ENCODE results near the gene CUTA. TPM values are rescaled to one million over a fixed set of nuclear protein-coding genes. Genes with fewer than 3 reads are reported as not detected.
"Not testable (repeated sequence)": the region's sequence is repeated elsewhere in the genome, so short reads cannot be mapped to it uniquely, and the experiment has no call there.

Gene CUTA
- total RNA-seq, 1 donor from 2014 or later, result 120 TPM

GRCh38 chr6:33413241-33414120 is 4.4 kb downstream of the CUTA start:
- no peak overlapping the region for H3K27ac Mint-ChIP-seq
- peak overlapping the region; percentile 0 for H3K4me3 Mint-ChIP-seq
- H3K4me1 Mint-ChIP-seq, result peaks cover 53% of the 10 kb centered on the region

GRCh38 chr6:33412140-33413009 is 5.5 kb downstream of the CUTA start:
- no peak for DNase-seq
- Mint-ChIP-seq H3K36me3 (ENCODE audit: low read depth) (peaks cover 42% of the 10 kb centered on the region), H3K9me3 (no peaks in the 10 kb centered on the region), H3K4me3 (peak overlapping the region; percentile 65), H3K27ac (peak overlapping the region; percentile 63), H3K27me3 (no peaks in the 10 kb centered on the region), H3K4me1 (peaks cover 51% of the 10 kb centered on the region)
- intact Hi-C loops (cut with micrococcal nuclease), result loop anchor here (10.0 kb wide), 2 partner anchors 138 to 1238 kb away; partner anchors contain the start of genes AGPAT1, B3GALT4, RNF5 and RPS18

More at GRCh38 chr6:33413241-33414120, 4.4 kb downstream of the CUTA start:
- Mint-ChIP-seq H3K27me3 (peaks cover 1% of the 10 kb centered on the region), H3K36me3 (ENCODE audit: low read depth) (peaks cover 42% of the 10 kb centered on the region), H3K9me3 (no peaks in the 10 kb centered on the region)
- intact Hi-C loops (cut with micrococcal nuclease), result loop anchor here (10.0 kb wide), 2 partner anchors 139 to 1239 kb away; partner anchors contain the start of genes AGPAT1, B3GALT4, RNF5 and RPS18
- no peak for DNase-seq

GRCh38 chr6:33411632-33412005 is 6.3 kb downstream of the CUTA start:
- Mint-ChIP-seq H3K27me3 (no peaks in the 10 kb centered on the region), H3K4me1 (peaks cover 46% of the 10 kb centered on the region), H3K27ac (peak overlapping the region; percentile 57), H3K36me3 (ENCODE audit: low read depth) (peaks cover 46% of the 10 kb centered on the region), H3K9me3 (no peaks in the 10 kb centered on the region), H3K4me3 (peak overlapping the region; percentile 76)
- intact Hi-C loops (cut with micrococcal nuclease), result loop anchor here (2.0 to 10.0 kb wide), 5 partner anchors 15 to 1237 kb away; partner anchors contain the start of genes AGPAT1, B3GALT4, RGL2 and RNF5
- no peak for DNase-seq

GRCh38 chr6:33410711-33411631 is 6.9 kb downstream of the CUTA start, which contains the start of gene PHF1:
Gene PHF1, plus strand, starts transcription at chr6:33411014. Its CDS starts 1,250 bp downstream, at chr6:33412264.
- H3K4me1 Mint-ChIP-seq, result peaks cover 43% of the 10 kb centered on the region
- H3K36me3 Mint-ChIP-seq (ENCODE audit: low read depth), result peaks cover 44% of the 10 kb centered on the region
- H3K9me3 Mint-ChIP-seq, result no peaks in the 10 kb centered on the region

GRCh38 chr6:33410050-33410710 is 7.7 kb downstream of the CUTA start:
- no peaks in the 10 kb centered on the region for H3K27me3 Mint-ChIP-seq
- peak; percentile 99 for DNase-seq
- intact Hi-C loops (cut with micrococcal nuclease), result loop anchor here (1.0 to 10.0 kb wide), 8 partner anchors 8 to 1235 kb away; partner anchors contain the start of genes AGPAT1, B3GALT4, CUTA and KIFC1
- peak overlapping the region; percentile 91 for H3K27ac Mint-ChIP-seq
- peaks cover 45% of the 10 kb centered on the region for H3K36me3 Mint-ChIP-seq (ENCODE audit: low read depth)
- H3K4me3 Mint-ChIP-seq, result peak overlapping the region; percentile 92
- H3K9me3 Mint-ChIP-seq, result no peaks in the 10 kb centered on the region
- H3K4me1 Mint-ChIP-seq, result peaks cover 40% of the 10 kb centered on the region

More at GRCh38 chr6:33410711-33411631, 6.9 kb downstream of the CUTA start, which contains the start of gene PHF1:
- Mint-ChIP-seq H3K4me3 (peak within 1 kb of the TSS; percentile 92), H3K27me3 (no peaks in the 10 kb centered on the region), H3K27ac (peak within 1 kb of the TSS; percentile 91)
- intact Hi-C loops (cut with micrococcal nuclease), result loop anchor here (1.0 to 10.0 kb wide), 8 partner anchors 7 to 1236 kb away; partner anchors contain the start of genes AGPAT1, B3GALT4, CUTA and KIFC1
- peak; percentile 91 for DNase-seq

- Mint-ChIP-seq H3K4me1 (peaks cover 33% of the 10 kb centered on the region), H3K36me3 (ENCODE audit: low read depth) (peaks cover 44% of the 10 kb centered on the region)
- intact Hi-C loops (cut with micrococcal nuclease), result no loop called here
Observed at GRCh38 chr6:33407132-33407718, 10.7 kb downstream of the CUTA start.

GRCh38 chr6:33406126-33406525 is 11.8 kb downstream of the CUTA start:
- intact Hi-C loops (cut with micrococcal nuclease), result no loop called here
- no peaks in the 10 kb centered on the region for H3K9me3 Mint-ChIP-seq
- DNase-seq, result no peak
- no peak overlapping the region for H3K4me3 Mint-ChIP-seq
- peaks cover 49% of the 10 kb centered on the region for H3K36me3 Mint-ChIP-seq (ENCODE audit: low read depth)
- H3K27me3 Mint-ChIP-seq, result no peaks in the 10 kb centered on the region
- no peak overlapping the region for H3K27ac Mint-ChIP-seq
- H3K4me1 Mint-ChIP-seq, result peaks cover 28% of the 10 kb centered on the region

More at GRCh38 chr6:33407132-33407718, 10.7 kb downstream of the CUTA start:
- no peak overlapping the region for H3K4me3 Mint-ChIP-seq
- no peak for DNase-seq
- no peaks in the 10 kb centered on the region for H3K9me3 Mint-ChIP-seq
- H3K27ac Mint-ChIP-seq, result no peak overlapping the region
- H3K27me3 Mint-ChIP-seq, result no peaks in the 10 kb centered on the region

- H3K4me1 Mint-ChIP-seq, result peaks cover 28% of the 10 kb centered on the region
Observed at GRCh38 chr6:33405386-33405940, 12.4 kb downstream of the CUTA start.

GRCh38 chr6:33404884-33405283 is 13.0 kb downstream of the CUTA start:
- peaks cover 27% of the 10 kb centered on the region for H3K4me1 Mint-ChIP-seq
- H3K4me3 Mint-ChIP-seq, result no peak overlapping the region
- no peaks in the 10 kb centered on the region for H3K27me3 Mint-ChIP-seq
- H3K27ac Mint-ChIP-seq, result no peak overlapping the region
- intact Hi-C loops (cut with micrococcal nuclease), result no loop called here
- DNase-seq, result no peak
- H3K36me3 Mint-ChIP-seq (ENCODE audit: low read depth), result peaks cover 54% of the 10 kb centered on the region
- no peaks in the 10 kb centered on the region for H3K9me3 Mint-ChIP-seq

More at GRCh38 chr6:33405386-33405940, 12.4 kb downstream of the CUTA start:
- intact Hi-C loops (cut with micrococcal nuclease), result no loop called here
- peaks cover 49% of the 10 kb centered on the region for H3K36me3 Mint-ChIP-seq (ENCODE audit: low read depth)
- peak overlapping the region; percentile 42 for H3K27ac Mint-ChIP-seq
- H3K4me3 Mint-ChIP-seq, result no peak overlapping the region
- no peaks in the 10 kb centered on the region for H3K27me3 Mint-ChIP-seq
- no peak for DNase-seq
- no peaks in the 10 kb centered on the region for H3K9me3 Mint-ChIP-seq

GRCh38 chr6:33399881-33400280 is 18.0 kb downstream of the CUTA start:
- H3K36me3 Mint-ChIP-seq (ENCODE audit: low read depth), result peaks cover 52% of the 10 kb centered on the region
- H3K9me3 Mint-ChIP-seq; H3K4me3 Mint-ChIP-seq; intact Hi-C loops (cut with micrococcal nuclease); DNase-seq; H3K27me3 Mint-ChIP-seq: not testable (repeated sequence)
- H3K27ac Mint-ChIP-seq, result peak overlapping the region; percentile 1
- H3K4me1 Mint-ChIP-seq, result peaks cover 23% of the 10 kb centered on the region

GRCh38 chr6:33398601-33399000 is 19.3 kb downstream of the CUTA start:
- H3K27ac Mint-ChIP-seq; H3K9me3 Mint-ChIP-seq; H3K27me3 Mint-ChIP-seq; DNase-seq; intact Hi-C loops (cut with micrococcal nuclease); H3K4me3 Mint-ChIP-seq: not testable (repeated sequence)
- H3K36me3 Mint-ChIP-seq (ENCODE audit: low read depth), result peaks cover 48% of the 10 kb centered on the region
- peaks cover 26% of the 10 kb centered on the region for H3K4me1 Mint-ChIP-seq

- intact Hi-C loops (cut with micrococcal nuclease), result no loop called here
- Mint-ChIP-seq H3K4me1 (peaks cover 33% of the 10 kb centered on the region), H3K9me3 (no peaks in the 10 kb centered on the region), H3K4me3 (no peak overlapping the region), H3K36me3 (ENCODE audit: low read depth) (peaks cover 44% of the 10 kb centered on the region), H3K27ac (peak overlapping the region; percentile 54), H3K27me3 (no peaks in the 10 kb centered on the region)
- DNase-seq, result no peak
Observed at GRCh38 chr6:33397541-33397940, 20.4 kb downstream of the CUTA start.

Measured in activated CD4-positive, alpha-beta T cell treated with anti-CD3 and anti-CD28 coated beads, Interleukin-2, amount 10 ng/mL, durations not matched to agents 24 days and 14 days (primary cell).